Calu3 (cell line): Measurements from ENCODE around the gene CPB1. TPM values are rescaled to one million over a fixed set of nuclear protein-coding genes. Genes with fewer than 3 reads are reported as not detected.

Experiments
- BruUV-seq: library from RNA; stranded (reverse); fragments of 400-500 nt; replicated peaks from 2 replicates; lab custom pipeline; 2021; lab: Mats Ljungman, UMichigan
- CTCF ChIA-PET: fragments of 300-600 bp; sonication (Branson Sonifier 250); formaldehyde crosslinking; loops from one replicate; lab custom pipeline; 2022; ENCODE audit warnings: antibody characterized with exemption; lab: Charles Lee
- DNase-seq: peaks from one replicate; pipeline ENCODE4 v3.0.0; 2022
- H3K27ac Mint-ChIP-seq: one replicate; pipeline ENCODE4 v1.8.0; 2022; ENCODE audit warnings: mixed read lengths; ENCODE audit not compliant: unreplicated experiment
- H3K27me3 Mint-ChIP-seq: one replicate; pipeline ENCODE4 v1.8.0; 2022; ENCODE audit warnings: mixed read lengths; ENCODE audit not compliant: unreplicated experiment
- H3K36me3 Mint-ChIP-seq: one replicate; pipeline ENCODE4 v1.8.0; 2022; ENCODE audit warnings: mild to moderate bottlenecking, moderate library complexity, mixed read lengths; ENCODE audit not compliant: insufficient read depth, unreplicated experiment
- H3K4me1 Mint-ChIP-seq: one replicate; pipeline ENCODE4 v1.8.0; 2022; ENCODE audit warnings: mild to moderate bottlenecking, low read depth, mixed read lengths; ENCODE audit not compliant: unreplicated experiment
- H3K4me3 Mint-ChIP-seq: one replicate; pipeline ENCODE4 v1.8.0; 2022; ENCODE audit warnings: mild to moderate bottlenecking, low read depth, moderate library complexity, mixed read lengths; ENCODE audit not compliant: unreplicated experiment
- H3K9me3 Mint-ChIP-seq: one replicate; pipeline ENCODE4 v1.8.0; 2022; ENCODE audit warnings: low read depth, mixed read lengths; ENCODE audit not compliant: unreplicated experiment
- CTCF ChIP-seq: fragments of 200-600 bp; IDR thresholded peaks from one replicate; pipeline ENCODE4 v1.8.0; 2022; ENCODE audit warnings: antibody characterized with exemption; ENCODE audit not compliant: unreplicated experiment
- intact Hi-C: fragments of 100-400 bp; cut with micrococcal nuclease; formaldehyde crosslinking; loops from one replicate; pipeline ENCODE4 v1.10.0; 2022; ENCODE audit not compliant: unreplicated experiment
- total RNA-seq: library from RNA; stranded (reverse); gene quantifications from 2 replicates; pipeline ENCODE4 v1.2.3, GENCODE V29; 2022

CPB1 gene
- total RNA-seq, 1 experiment from 2014 or later, result not detected

GRCh38 chr3:148845756-148846395 is 18.3 kb downstream of the CPB1 start:
- Mint-ChIP-seq H3K27ac (no peak overlapping the region), H3K9me3 (no peaks in the 10 kb centered on the region), H3K36me3 (no peaks in the 10 kb centered on the region), H3K4me3 (no peak overlapping the region), H3K27me3 (no peaks in the 10 kb centered on the region), H3K4me1 (no peaks in the 10 kb centered on the region)
- DNase-seq, result no peak
- no TSS peak for BruUV-seq
- CTCF ChIA-PET, result interaction anchor here (0.7 to 1.0 kb wide), 2 partner anchors 9 to 12 kb away, joined by 3 read pairs; no protein-coding TSS in a partner anchor
- intact Hi-C loops, result no loop called here
- TF ChIP-seq CTCF, result no peak

GRCh38 chr3:148847351-148847750 is 19.7 kb downstream of the CPB1 start:
- TF ChIP-seq CTCF, result no peak
- no TSS peak for BruUV-seq
- no peak for DNase-seq
- Mint-ChIP-seq H3K4me1 (no peaks in the 10 kb centered on the region), H3K9me3 (no peaks in the 10 kb centered on the region), H3K27me3 (no peaks in the 10 kb centered on the region), H3K36me3 (no peaks in the 10 kb centered on the region), H3K4me3 (no peak overlapping the region), H3K27ac (no peak overlapping the region)
- CTCF ChIA-PET, result interaction anchor here (0.6 kb wide), 1 partner anchor 29 kb away, joined by 5 read pairs; no protein-coding TSS in a partner anchor
- intact Hi-C loops, result no loop called here

- H3K4me3 Mint-ChIP-seq, result no peak overlapping the region
- CTCF ChIA-PET, result no interaction called here
- no peaks in the 10 kb centered on the region for H3K9me3 Mint-ChIP-seq
- no peak overlapping the region for H3K27ac Mint-ChIP-seq
- TF ChIP-seq CTCF, result no peak
- no peaks in the 10 kb centered on the region for H3K27me3 Mint-ChIP-seq
- H3K4me1 Mint-ChIP-seq, result no peaks in the 10 kb centered on the region
- BruUV-seq, result no TSS peak
- intact Hi-C loops, result no loop called here
- no peaks in the 10 kb centered on the region for H3K36me3 Mint-ChIP-seq
- DNase-seq, result no peak
Measured at GRCh38 chr3:148848410-148848809, 20.8 kb downstream of the CPB1 start.

GRCh38 chr3:148852271-148852992 is 24.8 kb downstream of the CPB1 start:
- H3K27me3 Mint-ChIP-seq, result no peaks in the 10 kb centered on the region
- no peaks in the 10 kb centered on the region for H3K4me1 Mint-ChIP-seq
- intact Hi-C loops, result no loop called here
- no TSS peak for BruUV-seq
- CTCF ChIA-PET, result interaction anchor here (0.6 kb wide), 2 partner anchors 120 to 472 kb away, joined by 4 to 5 read pairs; no protein-coding TSS in a partner anchor
- TF ChIP-seq CTCF, result no peak
- no peak overlapping the region for H3K27ac Mint-ChIP-seq
- no peak overlapping the region for H3K4me3 Mint-ChIP-seq
- H3K36me3 Mint-ChIP-seq, result no peaks in the 10 kb centered on the region
- H3K9me3 Mint-ChIP-seq, result no peaks in the 10 kb centered on the region
- no peak for DNase-seq
